Body of pancreas (tissue), 4 donors: ENCODE results near the gene TMEM202.

Experiments used
- CTCF ChIP-seq, 7 experiments: fragments of 450-650 bp in 4 of 7; fragments of 200-600 bp in 3 of 7; sonication (generic) in 3 of 7; IDR thresholded peaks; one replicate each; pipeline ENCODE4 v1.5.1; 2016 to 2019; ENCODE audit warnings: antibody characterized with exemption in 7 of 7
- POLR2A ChIP-seq, 3 donors: fragments of 450-650 bp; IDR thresholded peaks; one replicate each; pipeline ENCODE4 v1.6.1; 2016; ENCODE audit warnings: antibody characterized with exemption in 3 of 3, mild to moderate bottlenecking in 2 of 3

DNA sequence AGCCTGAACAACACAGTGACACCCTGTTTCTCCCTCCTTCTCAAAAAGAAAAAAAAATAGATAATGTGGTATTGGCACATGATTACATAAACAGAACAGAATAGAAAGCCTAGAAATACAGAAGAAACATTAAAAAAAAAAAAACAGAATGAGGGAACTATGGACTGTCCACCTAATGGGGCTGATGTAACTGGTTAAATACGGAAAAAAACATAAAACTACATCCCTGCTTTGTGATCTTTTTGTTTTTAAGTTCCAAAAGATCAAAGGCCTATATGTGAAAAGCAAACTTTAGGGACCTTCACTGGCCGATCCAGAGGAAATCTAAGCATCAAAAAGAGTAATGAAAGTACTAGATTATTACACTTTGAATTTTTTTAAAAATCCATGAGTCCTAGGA lies 17.2 kb downstream of the TMEM202 start:
- TF ChIP-seq CTCF (IDR thresholded peaks at IDR 0.05) (no peak), POLR2A (IDR thresholded peaks at IDR 0.05) (no peak)
